K562 (cell line): ENCODE results near the gene SIK1. TPM values are rescaled to one million over a fixed set of nuclear protein-coding genes. Genes with fewer than 3 reads are reported as not detected.

Source experiments
- ATAC-seq: fragments of 200-7000 bp; cut with Tn5 transposase; 3 replicates; pipeline ENCODE4 v1.9.1; 2020; ENCODE audit warnings: moderate library complexity
- BruUV-seq: library from RNA; stranded (reverse); fragments of 400-500 nt; replicated peaks from 2 replicates; lab custom pipeline; 2021; lab: Mats Ljungman, UMichigan
- CTCF ChIA-PET: fragments of 300-600 bp; formaldehyde crosslinking; extraction: SDS; loops from one replicate; lab custom pipeline; 2021; ENCODE audit warnings: low intra/inter-chr PET ratio; lab: Yijun Ruan, JAX
- POLR2A ChIA-PET: fragments of 300-600, 350-650 bp; sonication (Branson Sonifier 250); formaldehyde crosslinking; extraction: SDS; loops from one replicate; lab custom pipeline; 2021; ENCODE audit warnings: antibody characterized with exemption, inconsistent platforms; lab: Yijun Ruan, JAX
- DNase-seq, 4 experiments: peaks; one replicate each; pipeline versions ENCODE4 v3.0.0 to v3.0.0-alpha.2; 2011 to 2018; ENCODE audit warnings: low spot score in 3 of 4, mixed read lengths in 3 of 4; ENCODE audit errors: extremely low read depth in 1 of 4
- FAIRE-seq: peaks from 2 replicates; lab custom pipeline; 2011; peaks lifted over from hg19 to GRCh38; lab: Jason Lieb, UNC
- H2AFZ ChIP-seq: 2 replicates; pipeline ENCODE4 v1.6.0; 2011; ENCODE audit warnings: low read depth, low read length, control low read depth, inconsistent platforms
- H3K27ac ChIP-seq: fragments of 200-600 bp; 3 replicates; pipeline ENCODE4 v1.8.0; 2011; ENCODE audit warnings: low read depth, mild to moderate bottlenecking, control low read depth, inconsistent platforms, low read length, moderate library complexity, mixed read lengths; ENCODE audit errors: extremely low read depth
- H3K27me3 ChIP-seq, 2 experiments: fragments of 300-600 bp in 1 of 2; 2 replicates in 1 of 2; 3 replicates in 1 of 2; pipeline versions ENCODE4 v1.6.0 to v1.8.0; 2011; ENCODE audit warnings: inconsistent platforms in 2 of 2, low read length in 2 of 2, mild to moderate bottlenecking in 1 of 2, mixed read lengths in 1 of 2, moderate library complexity in 1 of 2; ENCODE audit not compliant: control insufficient read depth in 2 of 2, insufficient read depth in 2 of 2
- H3K36me3 ChIP-seq: fragments of 300-600 bp; 3 replicates; pipeline ENCODE4 v1.8.0; 2011; ENCODE audit warnings: mild to moderate bottlenecking, low read length, inconsistent platforms; ENCODE audit not compliant: control insufficient read depth, insufficient read depth
- H3K4me1 ChIP-seq, 2 experiments: fragments of 200-600 bp in 1 of 2; replicated peaks in 1 of 2; 2 replicates in 1 of 2; 3 replicates in 1 of 2; pipeline versions ENCODE4 v1.5.1 to v1.8.0; 2011; ENCODE audit warnings: inconsistent platforms in 2 of 2, low read length in 2 of 2, mild to moderate bottlenecking in 1 of 2, mixed read lengths in 1 of 2, moderate library complexity in 1 of 2; ENCODE audit not compliant: control insufficient read depth in 2 of 2, insufficient read depth in 2 of 2
- H3K4me2 ChIP-seq: 2 replicates; pipeline ENCODE4 v1.6.1; 2011; ENCODE audit warnings: low read length, control low read depth, inconsistent platforms, mixed read lengths; ENCODE audit not compliant: insufficient read depth
- H3K4me3 ChIP-seq: fragments of 200-600 bp; sonication (generic), shearing (Covaris generic); 2 replicates; pipeline ENCODE4 v1.5.1; 2016; ENCODE audit warnings: control low read depth, inconsistent platforms
- H3K79me2 ChIP-seq: fragments of 200-600 bp; 3 replicates; pipeline ENCODE4 v1.8.0; 2011; ENCODE audit warnings: low read length, inconsistent platforms; ENCODE audit not compliant: control insufficient read depth, insufficient read depth
- H3K9ac ChIP-seq, 2 experiments: 2 replicates each; pipeline versions ENCODE4 v1.6.0 to v1.6.1; 2011; ENCODE audit warnings: low read depth in 2 of 2, low read length in 2 of 2, control low read depth in 1 of 2, inconsistent platforms in 1 of 2, mild to moderate bottlenecking in 1 of 2, mixed read lengths in 1 of 2; ENCODE audit not compliant: insufficient read depth in 1 of 2
- H3K9me1 ChIP-seq: one replicate; pipeline ENCODE4 v1.6.0; 2011; ENCODE audit warnings: inconsistent platforms, mild to moderate bottlenecking, low read length, moderate library complexity; ENCODE audit not compliant: control insufficient read depth, insufficient read depth
- H3K9me3 ChIP-seq: replicated peaks from 2 replicates; pipeline ENCODE4 v1.5.1; 2011; ENCODE audit warnings: low read depth, low read length, inconsistent platforms; ENCODE audit not compliant: control insufficient read depth, insufficient read depth
- H4K20me1 ChIP-seq: replicated peaks from 2 replicates; pipeline ENCODE4 v1.6.1; 2011; ENCODE audit warnings: low read length, inconsistent platforms, mixed read lengths; ENCODE audit not compliant: control insufficient read depth, insufficient read depth
- ARHGAP35 ChIP-seq: fragments of 450-650 bp; IDR thresholded peaks from 2 replicates; pipeline ENCODE4 v1.6.1; 2018; ENCODE audit not compliant: partially characterized antibody
- PHF20 ChIP-seq: fragments of 450-650 bp; IDR thresholded peaks from 2 replicates; pipeline ENCODE4 v1.6.1; 2018; ENCODE audit not compliant: partially characterized antibody
- WGBS: fragments of 100-300 bp; shearing (Covaris generic); methylation state at CpG from one replicate; pipeline ENCODE4 v1.1.6; 2016; ENCODE audit warnings: low coverage, mixed read lengths; ENCODE audit not compliant: insufficient coverage; ENCODE audit errors: missing lambda C conversion rate; 5-methylcytosine and 5-hydroxymethylcytosine counted together
- in situ Hi-C: fragments of 300-500 bp; cut with MboI; formaldehyde crosslinking; loops from 4 replicates; pipeline ENCODE4 v1.15.0; 2018; ENCODE audit warnings: inconsistent platforms, mixed read lengths
- intact Hi-C: fragments of 100-400 bp; cut with micrococcal nuclease; formaldehyde crosslinking; loops from 2 replicates; pipeline ENCODE4 v1.14.2; 2022
- polyA plus RNA-seq, 8 experiments: library from polyadenylated mRNA; depleted of rRNA in 4 of 8; stranded (reverse) in 5 of 8; unstranded in 3 of 8; fragments of >200 nt; fragmentation: Nextera tagmentation in 2 of 8; fragmentation: Illumina TruSeq in 1 of 8; extraction: Ambion mirVana in 2 of 8; extraction: Trizol in 1 of 8; gene quantifications; 2 replicates each; pipeline versions ENCODE4 v1.2.1 to v1.2.3, GENCODE V29; 2011 to 2014; ENCODE audit warnings: inconsistent platforms in 1 of 8, missing spikeins in 1 of 8
- total RNA-seq, 7 experiments: library from RNA; depleted of rRNA in 6 of 7; stranded (reverse); fragments of >200 nt in 6 of 7; fragmentation: Illumina TruSeq in 2 of 7; extraction: Trizol in 2 of 7; gene quantifications; 2 replicates each; pipeline versions ENCODE4 v1.2.1 to v1.2.3, GENCODE V29; 2011 to 2021; ENCODE audit warnings: low replicate concordance in 1 of 7
- TF ChIP-seq, protein P1 (sequence below): IDR thresholded peaks from 2 replicates; pipeline ENCODE4 v1.6.1; 2012; ENCODE audit warnings: low read depth, low read length, improper control_type of control experiment, borderline replicate concordance
- TF ChIP-seq, protein P2 (sequence below): sonication (generic); formaldehyde crosslinking; IDR thresholded peaks from 2 replicates; pipeline ENCODE4 v1.9.0; 2022; ENCODE audit warnings: mild to moderate bottlenecking, missing genetic modification reagents

SIK1 gene
- total and polyA plus RNA-seq, 9 of the 15 experiments (the other 6 are each of a cell fraction or from before 2014, with no cell fraction given) = 0.45 to 4.3 (median 1.8) TPM; not detected in 2

GRCh38 chr21:43368685-43369084, 58.2 kb downstream of the SIK1 start:
- no peak overlapping the region for H3K9ac ChIP-seq
- TF ChIP-seq, protein P1, sequence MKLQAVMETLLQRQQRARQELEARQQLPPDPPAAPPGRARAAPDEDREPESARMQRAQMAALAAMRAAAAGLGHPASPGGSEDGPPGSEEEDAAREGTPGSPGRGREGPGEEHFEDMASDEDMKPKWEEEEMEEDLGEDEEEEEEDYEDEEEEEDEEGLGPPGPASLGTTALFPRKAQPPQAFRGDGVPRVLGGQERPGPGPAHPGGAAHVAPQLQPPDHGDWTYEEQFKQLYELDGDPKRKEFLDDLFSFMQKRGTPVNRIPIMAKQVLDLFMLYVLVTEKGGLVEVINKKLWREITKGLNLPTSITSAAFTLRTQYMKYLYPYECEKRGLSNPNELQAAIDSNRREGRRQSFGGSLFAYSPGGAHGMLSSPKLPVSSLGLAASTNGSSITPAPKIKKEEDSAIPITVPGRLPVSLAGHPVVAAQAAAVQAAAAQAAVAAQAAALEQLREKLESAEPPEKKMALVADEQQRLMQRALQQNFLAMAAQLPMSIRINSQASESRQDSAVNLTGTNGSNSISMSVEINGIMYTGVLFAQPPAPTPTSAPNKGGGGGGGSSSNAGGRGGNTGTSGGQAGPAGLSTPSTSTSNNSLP = no peak
- peak; percentile 50 for TF ChIP-seq ARHGAP35
- TF ChIP-seq, protein P2, sequence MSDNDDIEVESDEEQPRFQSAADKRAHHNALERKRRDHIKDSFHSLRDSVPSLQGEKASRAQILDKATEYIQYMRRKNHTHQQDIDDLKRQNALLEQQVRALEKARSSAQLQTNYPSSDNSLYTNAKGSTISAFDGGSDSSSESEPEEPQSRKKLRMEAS = peak; percentile 68; the same call in 1 of the 2 replicates
- peak; percentile 69 for TF ChIP-seq PHF20
- TF ChIP-seq, all 486 proteins: peak for 3
- H3K4me1 ChIP-seq = peaks cover 0 to 23% of the 10 kb centered on the region in 2 experiments; a peak in 2 of 5 replicates
- no peak overlapping the region for H3K4me3 ChIP-seq
- 2% methylated on average over 6 of the region's 6 CpGs for WGBS
- no peaks in the 10 kb centered on the region for H3K36me3 ChIP-seq
- no peak overlapping the region for H3K27ac ChIP-seq
- no peak for FAIRE-seq
- POLR2A ChIA-PET = no interaction called here
- intact Hi-C loops (no loop called here), in situ Hi-C loops (no loop called here)
- no peak overlapping the region for H2AFZ ChIP-seq
- H3K27me3 ChIP-seq = peaks cover 36 to 93% of the 10 kb centered on the region in 2 experiments
- H4K20me1 ChIP-seq = peaks cover 11% of the 10 kb centered on the region; the same call in 1 of the 2 replicates
- H3K4me2 ChIP-seq = no peak overlapping the region
- CTCF ChIA-PET = no interaction called here
- no peak for DNase-seq
- no peaks in the 10 kb centered on the region for H3K79me2 ChIP-seq
- no peaks in the 10 kb centered on the region for H3K9me1 ChIP-seq
- no peaks in the 10 kb centered on the region for H3K9me3 ChIP-seq
- no peak for ATAC-seq
- no TSS peak for BruUV-seq
